ENCODE measurements around the gene GRIP1.
"Not testable (repeated sequence)": the region's sequence is repeated elsewhere in the genome, so short reads cannot be mapped to it uniquely, and the experiment has no call there.

Gene GRIP1

DNA sequence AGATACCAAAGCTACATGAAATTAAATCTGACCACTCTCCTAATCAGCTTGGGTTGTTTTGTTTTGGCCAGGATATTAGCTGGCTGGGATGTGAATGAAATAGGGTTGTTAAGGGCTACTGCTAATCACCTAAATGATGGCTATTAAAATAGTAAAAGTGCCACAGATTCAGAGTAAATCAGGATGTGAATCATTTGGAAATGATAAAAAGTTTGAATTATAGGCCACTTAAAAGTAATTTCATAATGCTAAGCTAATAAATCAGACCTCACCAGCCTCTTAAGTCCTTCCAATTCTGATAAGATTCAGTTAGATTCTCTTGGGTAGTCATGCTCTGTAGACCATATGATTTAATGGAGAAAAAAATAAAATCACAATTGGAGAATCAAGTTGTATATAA is 364.6 kb downstream of the GRIP1 start:
- DNase-seq (ENCODE audit: insufficient read length, low spot score) (no peak), FAIRE-seq (no peak)
- TF ChIP-seq, protein P1, sequence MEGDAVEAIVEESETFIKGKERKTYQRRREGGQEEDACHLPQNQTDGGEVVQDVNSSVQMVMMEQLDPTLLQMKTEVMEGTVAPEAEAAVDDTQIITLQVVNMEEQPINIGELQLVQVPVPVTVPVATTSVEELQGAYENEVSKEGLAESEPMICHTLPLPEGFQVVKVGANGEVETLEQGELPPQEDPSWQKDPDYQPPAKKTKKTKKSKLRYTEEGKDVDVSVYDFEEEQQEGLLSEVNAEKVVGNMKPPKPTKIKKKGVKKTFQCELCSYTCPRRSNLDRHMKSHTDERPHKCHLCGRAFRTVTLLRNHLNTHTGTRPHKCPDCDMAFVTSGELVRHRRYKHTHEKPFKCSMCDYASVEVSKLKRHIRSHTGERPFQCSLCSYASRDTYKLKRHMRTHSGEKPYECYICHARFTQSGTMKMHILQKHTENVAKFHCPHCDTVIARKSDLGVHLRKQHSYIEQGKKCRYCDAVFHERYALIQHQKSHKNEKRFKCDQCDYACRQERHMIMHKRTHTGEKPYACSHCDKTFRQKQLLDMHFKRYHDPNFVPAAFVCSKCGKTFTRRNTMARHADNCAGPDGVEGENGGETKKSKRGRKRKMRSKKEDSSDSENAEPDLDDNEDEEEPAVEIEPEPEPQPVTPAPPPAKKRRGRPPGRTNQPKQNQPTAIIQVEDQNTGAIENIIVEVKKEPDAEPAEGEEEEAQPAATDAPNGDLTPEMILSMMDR (IDR thresholded peaks at IDR 0.05; ENCODE audit: insufficient read depth, missing control alignments) = no peak

GRCh38 chr12:66312189-66312588 is 366.7 kb downstream of the GRIP1 start:
- FAIRE-seq (no peak), DNase-seq (ENCODE audit: insufficient read length, low spot score) (no peak)
- TF ChIP-seq, protein P1 (IDR thresholded peaks at IDR 0.05; ENCODE audit: insufficient read depth, missing control alignments) = no peak

- FAIRE-seq (no peak), DNase-seq (ENCODE audit: insufficient read length, low spot score) (no peak)
- TF ChIP-seq, protein P1 (IDR thresholded peaks at IDR 0.05; ENCODE audit: insufficient read depth, missing control alignments) = no peak
Observed at GRCh38 chr12:66309606-66310005, 369.3 kb downstream of the GRIP1 start.

GRCh38 chr12:66304296-66304900 is 374.5 kb downstream of the GRIP1 start:
- FAIRE-seq (no peak), DNase-seq (ENCODE audit: insufficient read length, low spot score) (no peak)

GRCh38 chr12:66303316-66303804 is 375.5 kb downstream of the GRIP1 start:
- DNase-seq (ENCODE audit: insufficient read length, low spot score); FAIRE-seq: not testable (repeated sequence)

More at GRCh38 chr12:66304296-66304900, 374.5 kb downstream of the GRIP1 start:
- TF ChIP-seq, protein P1 (IDR thresholded peaks at IDR 0.05; ENCODE audit: insufficient read depth, missing control alignments) = no peak

DNA sequence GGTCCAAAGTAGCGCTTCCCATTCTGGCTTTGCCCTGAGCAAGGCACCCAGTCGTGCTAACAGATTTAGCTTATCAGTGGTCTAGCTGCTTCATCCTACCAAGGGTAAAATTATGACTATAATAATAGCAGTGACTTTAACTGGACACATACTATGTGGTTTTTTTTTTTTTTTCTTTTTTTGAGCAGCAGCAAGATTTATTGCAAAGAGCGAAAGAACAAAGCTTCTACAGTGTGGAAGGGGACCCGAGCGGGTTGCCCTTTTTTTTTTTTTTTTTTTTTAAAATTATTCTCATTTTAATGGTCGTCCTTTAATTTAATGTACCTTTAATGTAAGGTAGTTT is 376.1 kb downstream of the GRIP1 start:
- FAIRE-seq (no peak), DNase-seq (ENCODE audit: insufficient read length, low spot score) (no peak)
- TF ChIP-seq, protein P1 (IDR thresholded peaks at IDR 0.05; ENCODE audit: insufficient read depth, missing control alignments) = no peak

- TF ChIP-seq, protein P1 (IDR thresholded peaks at IDR 0.05; ENCODE audit: insufficient read depth, missing control alignments) = no peak
- FAIRE-seq (peak; percentile 68), DNase-seq (ENCODE audit: insufficient read length, low spot score) (peak; percentile 46)
Observed at GRCh38 chr12:66301944-66302826, 376.7 kb downstream of the GRIP1 start, which contains the start of gene HELB. HELB (plus strand) TSS chr12:66302493; CDS start chr12:66302604, 111 bp downstream.

Measured in D721Med (cell line).